Hair follicular keratinocyte (primary cell): ENCODE data around the gene DTYMK. TPM values are rescaled to one million over a fixed set of nuclear protein-coding genes. Genes with fewer than 3 reads are reported as not detected.

Experiments used
- total RNA-seq: library from RNA; depleted of rRNA; stranded (reverse); fragments of >200 nt; gene quantifications from 2 replicates; pipeline ENCODE4 v1.2.3, GENCODE V29; 2015

Gene DTYMK, protein sequence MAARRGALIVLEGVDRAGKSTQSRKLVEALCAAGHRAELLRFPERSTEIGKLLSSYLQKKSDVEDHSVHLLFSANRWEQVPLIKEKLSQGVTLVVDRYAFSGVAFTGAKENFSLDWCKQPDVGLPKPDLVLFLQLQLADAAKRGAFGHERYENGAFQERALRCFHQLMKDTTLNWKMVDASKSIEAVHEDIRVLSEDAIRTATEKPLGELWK
- 37.5 and 82.9 TPM in 2 replicates for total RNA-seq

DNA sequence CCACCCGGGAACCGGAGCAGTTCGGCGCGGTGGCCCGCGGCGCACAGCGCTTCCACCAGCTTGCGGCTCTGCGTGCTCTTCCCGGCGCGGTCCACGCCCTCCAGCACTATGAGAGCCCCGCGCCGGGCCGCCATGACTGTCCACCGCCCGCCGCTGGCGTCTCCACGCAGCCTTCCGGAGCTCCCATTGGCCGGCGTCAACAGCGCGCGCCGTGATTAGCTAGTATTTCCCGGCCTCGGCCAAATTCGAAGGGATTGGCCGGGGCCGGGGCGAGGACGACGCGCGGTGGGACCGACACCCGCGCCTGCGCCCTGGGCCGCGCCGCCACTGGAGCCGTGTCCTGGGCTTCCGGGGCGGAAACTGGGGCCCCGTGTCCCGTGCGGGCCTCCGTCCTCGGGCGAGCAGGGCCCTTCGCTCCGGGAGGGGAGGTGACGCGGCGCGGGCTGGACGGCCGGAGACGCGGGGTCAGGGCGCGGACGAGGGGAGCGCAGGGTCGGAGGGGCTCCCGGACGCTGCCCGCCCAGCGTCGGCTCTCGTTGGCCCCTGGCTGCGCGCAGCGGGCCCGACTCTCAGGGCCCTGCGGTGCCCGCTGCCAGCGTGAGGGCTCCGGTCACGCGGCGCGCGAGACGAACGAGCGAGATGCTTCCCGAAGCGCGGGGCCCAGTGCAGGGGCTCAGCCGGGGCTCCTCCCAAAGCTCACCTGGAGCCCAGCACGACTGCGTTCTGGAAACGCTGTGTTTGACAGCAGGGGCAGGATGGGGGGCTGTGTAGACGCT, at the start of gene DTYMK:
DTYMK (minus strand) TSS at position 166 of the 776 bp plus-strand sequence; CDS start at position 134, 32 bp downstream.

DNA sequence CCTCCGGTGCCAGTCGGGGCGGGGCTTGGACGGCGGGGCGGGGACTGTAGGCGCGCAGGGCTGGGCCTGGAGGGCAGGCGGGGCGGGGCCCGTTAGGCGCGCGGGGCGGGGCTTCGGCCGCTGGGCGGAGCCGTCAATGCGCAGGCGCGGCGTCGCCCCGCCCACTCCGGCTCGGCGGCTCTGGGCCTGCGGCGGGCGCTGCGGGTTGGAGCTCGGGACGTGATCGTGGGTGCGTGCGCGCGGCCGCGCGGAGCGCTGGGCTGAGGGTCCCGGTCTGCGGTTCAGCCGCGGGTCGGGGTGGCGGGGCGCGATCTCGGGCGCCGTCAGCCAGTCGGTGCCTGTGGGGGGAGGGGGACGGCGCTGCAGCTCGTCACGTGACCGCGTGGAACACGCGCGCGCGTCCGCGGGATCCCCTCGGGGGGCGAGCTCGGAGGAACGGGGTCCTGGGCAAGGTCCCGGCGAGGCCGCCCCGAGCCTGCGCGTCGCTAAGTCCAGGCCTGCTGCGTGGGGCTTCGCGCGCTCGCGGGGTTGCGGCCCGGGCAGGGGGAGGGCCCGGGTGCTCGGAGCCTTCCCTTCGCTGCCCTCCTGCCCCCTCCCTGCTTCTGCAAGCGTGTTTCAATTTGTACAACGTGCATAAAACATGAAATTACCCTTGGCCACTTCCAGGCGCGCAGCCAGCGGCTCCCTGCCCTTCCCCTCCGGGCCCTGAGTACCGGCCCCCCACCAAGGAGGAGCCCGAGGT, 48.0 kb upstream of the DTYMK start, which contains the start of gene D2HGDH:
D2HGDH (plus strand) TSS at position 164 of the 742 bp plus-strand sequence. CDS start 595 bp downstream, outside the sequence.

DNA sequence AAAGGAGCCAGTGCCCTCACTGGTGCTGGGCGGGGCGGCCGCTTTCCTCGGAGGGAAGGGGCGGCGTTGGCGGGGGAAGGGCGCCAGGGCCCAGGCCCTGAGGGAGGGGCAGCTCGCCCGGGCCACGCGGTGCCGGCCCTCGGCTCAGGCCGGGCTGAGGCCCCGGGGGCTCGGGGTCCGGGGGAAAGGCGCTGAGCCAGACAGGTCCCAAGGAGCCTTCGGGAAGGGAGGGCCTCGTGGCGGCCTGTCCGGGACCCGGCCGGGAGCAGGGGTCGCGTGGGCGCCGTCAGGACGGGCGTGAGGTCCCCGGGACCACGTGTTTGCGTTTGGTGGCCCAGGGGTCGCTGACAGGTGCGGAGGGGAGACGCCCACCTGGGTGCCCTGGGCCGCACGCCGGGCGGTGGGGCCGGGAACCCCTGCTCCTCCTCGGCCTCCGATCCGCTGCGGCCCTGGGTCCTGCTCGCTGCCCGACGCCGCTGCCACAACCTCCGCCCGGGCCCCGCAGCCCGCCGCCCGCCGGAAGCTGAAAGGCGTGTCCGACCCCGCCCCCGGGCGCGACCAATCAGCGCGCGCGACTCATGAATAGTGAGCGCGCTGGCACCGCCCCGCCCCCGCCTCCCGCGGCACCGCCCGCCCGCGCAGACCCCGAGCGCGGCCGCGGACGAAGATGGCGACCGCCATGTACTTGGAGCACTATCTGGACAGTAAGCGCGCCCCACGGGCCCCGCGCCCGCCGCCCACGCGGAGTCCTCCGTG, 15.0 kb upstream of the DTYMK start, which contains the start of gene ING5:
ING5 (plus strand) TSS at position 641 of the 756 bp plus-strand sequence; CDS start at position 668, 27 bp downstream.

DNA sequence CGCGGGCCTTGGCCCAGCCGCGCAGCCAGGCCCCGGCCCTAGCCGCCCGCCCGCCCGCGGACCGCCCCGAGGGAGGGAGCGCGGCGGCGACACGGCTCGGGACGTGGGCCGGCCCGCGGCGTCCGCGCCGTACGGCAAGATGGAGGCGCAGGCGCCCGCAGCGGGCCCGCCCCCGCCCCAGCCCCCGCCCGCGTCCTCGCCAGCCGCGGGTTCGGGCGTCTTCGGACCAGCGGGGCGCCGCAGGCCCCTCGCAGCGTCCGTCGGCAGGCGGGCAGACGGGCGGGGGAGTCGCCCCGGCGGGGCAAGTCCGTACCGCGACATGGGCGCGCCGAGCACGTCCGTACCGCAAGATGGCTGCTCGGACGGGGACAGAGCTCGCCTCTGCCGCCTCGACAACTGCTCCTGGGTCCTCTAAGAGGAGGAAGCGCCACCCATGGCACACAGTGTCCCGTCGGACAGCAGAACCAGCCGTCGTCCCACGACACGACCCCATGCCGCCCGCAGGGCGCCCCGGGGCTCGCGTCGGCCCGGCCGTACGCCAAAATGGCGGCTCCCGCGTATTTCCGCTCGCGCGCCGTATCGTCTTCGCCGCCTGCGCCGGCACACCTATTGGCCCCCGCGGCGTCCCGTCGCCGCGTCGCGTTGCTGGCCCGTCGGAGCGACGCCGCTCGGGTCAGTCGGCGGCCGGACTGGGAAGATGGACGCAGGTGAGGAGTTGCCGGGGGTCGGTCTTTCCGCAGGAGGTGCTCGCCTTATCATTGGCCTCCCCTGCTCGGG, 49.4 kb downstream of the DTYMK start, which contains the start of the genes ATG4B and THAP4:
ATG4B (plus strand) TSS at position 676 of the 777 bp plus-strand sequence; CDS start at position 698, 22 bp downstream.
THAP4 (minus strand) TSS at position 141 of the 777 bp plus-strand sequence. CDS start 141 bp downstream, outside the sequence.

Other genes with a start within 250 kb of the DTYMK start
- 145 and 163 TPM in 2 replicates for gene STK25, start 178.2 kb downstream of the DTYMK start, total RNA-seq
- 36.3 and 41.2 TPM in 2 replicates for gene BOK, start 128.1 kb downstream of the DTYMK start, total RNA-seq
- gene THAP4, start 49.7 kb downstream of the DTYMK start, total RNA-seq, result 52.6 and 67.6 TPM in 2 replicates
- 58.7 and 61.1 TPM in 2 replicates for gene ATG4B, start 49.1 kb downstream of the DTYMK start, total RNA-seq
- gene ING5, start 15.2 kb upstream of the DTYMK start, total RNA-seq, result 9.8 and 18.5 TPM in 2 replicates
- 8.9 and 11.6 TPM in 2 replicates for gene D2HGDH, start 47.8 kb upstream of the DTYMK start, total RNA-seq
- gene GAL3ST2, start 90.0 kb upstream of the DTYMK start, total RNA-seq, result not detected in 2 replicates
- not detected in 2 replicates for gene NEU4, start 122.4 kb upstream of the DTYMK start, total RNA-seq
- gene PDCD1, start 172.1 kb upstream of the DTYMK start, total RNA-seq, result not detected in 2 replicates
- gene RTP5, start 182.9 kb upstream of the DTYMK start, total RNA-seq, result not detected in 2 replicates